NCI-H1930 (cell line): ENCODE data around the gene COX6B1.
"Not testable (repeated sequence)": the region's sequence is repeated elsewhere in the genome, so short reads cannot be mapped to it uniquely, and the experiment has no call there.

ENCODE experiments used
- DNase-seq, 2 experiments: peaks; one replicate each; lab custom pipeline; 2025; lab: John Stamatoyannopoulos, UW

Gene COX6B1

GRCh38 chr19:35648017-35648961, at the start of gene COX6B1:
Gene COX6B1 (plus strand): TSS chr19:35648323. CDS start chr19:35651244, 2,921 bp downstream.
- peak; percentile 98 to 99 for DNase-seq

DNA sequence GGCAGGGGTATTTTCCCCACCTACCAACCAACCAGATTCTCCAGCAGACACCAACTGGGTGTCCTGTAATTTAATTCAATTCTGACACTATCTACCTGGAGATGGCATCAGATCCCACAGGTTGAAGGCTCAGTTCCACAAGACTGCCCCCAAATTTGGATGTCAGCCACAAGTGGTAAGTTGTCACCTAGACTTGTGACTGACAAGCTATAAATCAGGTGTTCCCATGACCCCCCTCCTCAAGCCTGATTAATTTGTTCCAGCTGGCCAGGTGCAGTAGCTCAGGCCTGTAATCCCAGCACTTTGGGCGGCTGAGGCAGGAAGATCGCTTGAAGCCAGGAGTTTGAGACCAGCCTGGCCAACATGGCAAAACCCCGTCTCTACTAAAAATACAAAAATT, 46.2 kb upstream of the COX6B1 start:
- DNase-seq, result no peak

- DNase-seq, result not testable (repeated sequence)
Observed at GRCh38 chr19:35604436-35604835, 43.7 kb upstream of the COX6B1 start.

DNA sequence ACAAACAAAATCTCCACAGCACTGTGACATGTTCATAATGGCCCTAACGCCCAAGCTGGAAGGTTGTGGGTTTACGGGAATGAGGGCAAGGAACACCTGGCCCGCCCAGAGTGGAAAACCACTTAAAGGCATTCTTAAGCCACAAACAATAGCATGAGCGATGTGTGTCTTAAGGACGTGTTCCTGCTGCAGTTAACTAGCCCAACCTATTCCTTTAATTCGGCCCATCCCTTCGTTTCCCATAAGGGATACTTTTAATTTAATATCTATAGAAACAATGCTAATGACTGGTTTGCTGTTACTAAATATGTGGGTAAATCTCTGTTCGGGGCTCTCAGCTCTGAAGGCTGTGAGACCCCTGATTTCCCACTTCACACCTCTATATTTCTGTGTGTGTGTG, 41.0 kb upstream of the COX6B1 start:
- DNase-seq, result not testable (repeated sequence)

DNA sequence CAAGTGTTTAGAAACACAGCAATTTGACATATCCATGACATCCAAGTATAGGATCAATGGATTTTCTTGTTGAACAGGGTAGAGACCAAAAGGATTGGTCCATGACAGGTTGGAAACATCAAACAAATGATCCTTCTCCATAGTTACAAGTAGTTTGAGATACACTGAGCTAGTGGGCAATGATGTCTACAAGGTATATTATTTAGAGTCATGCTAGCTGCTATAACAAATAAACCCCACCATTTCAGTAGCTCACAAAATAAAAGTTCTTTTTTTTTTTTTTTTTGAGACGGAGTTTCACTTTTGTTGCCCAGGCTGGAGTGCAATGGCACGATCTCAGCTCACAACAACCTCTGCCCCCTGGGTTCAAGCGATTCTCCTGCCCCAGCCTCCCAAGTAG, 40.5 kb upstream of the COX6B1 start:
- DNase-seq, result no peak

- no peak for DNase-seq
Observed at GRCh38 chr19:35608251-35608650, 39.9 kb upstream of the COX6B1 start.

DNA sequence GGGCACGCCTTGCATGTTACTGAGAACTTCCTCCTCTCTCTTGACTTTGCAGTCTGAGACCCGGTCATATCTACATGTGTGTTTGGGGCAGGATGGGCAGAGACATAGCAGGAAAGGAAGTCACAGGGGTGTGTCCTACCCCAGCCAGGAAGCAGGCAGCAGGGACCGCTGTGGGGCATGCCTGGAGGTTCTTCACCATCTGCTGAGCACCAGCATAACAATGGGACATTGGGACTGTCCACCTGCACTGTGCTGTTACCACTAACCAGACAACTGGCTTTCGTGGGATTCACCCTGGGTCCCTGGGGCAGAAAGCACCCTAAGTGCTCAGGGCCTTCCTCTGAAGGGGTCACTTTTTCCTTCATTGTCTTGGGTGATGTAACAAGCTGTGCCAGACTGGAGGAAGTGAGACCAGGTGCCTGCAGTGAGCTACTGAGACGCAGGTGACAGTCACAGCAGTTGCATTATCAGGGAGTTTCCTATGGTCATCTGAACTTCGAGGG, 38.2 kb upstream of the COX6B1 start:
- no peak for DNase-seq

DNA sequence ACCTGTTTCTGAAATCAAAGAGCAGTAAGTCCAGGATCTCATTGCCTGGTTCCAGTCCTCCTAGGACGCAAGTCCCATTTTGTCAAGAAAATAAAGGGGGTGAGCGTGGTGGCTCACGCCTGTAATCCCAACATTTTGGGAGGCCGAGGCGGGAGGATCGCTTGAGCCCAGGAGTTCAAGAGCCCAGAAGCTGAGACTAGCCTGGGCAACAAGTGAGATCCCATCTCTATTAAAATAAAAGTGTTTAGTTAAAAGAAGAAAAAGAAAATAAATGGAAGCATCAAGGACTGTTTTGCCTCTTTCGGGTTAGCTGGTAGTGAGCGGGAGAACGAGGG, 35.9 kb upstream of the COX6B1 start:
- no peak for DNase-seq

DNA sequence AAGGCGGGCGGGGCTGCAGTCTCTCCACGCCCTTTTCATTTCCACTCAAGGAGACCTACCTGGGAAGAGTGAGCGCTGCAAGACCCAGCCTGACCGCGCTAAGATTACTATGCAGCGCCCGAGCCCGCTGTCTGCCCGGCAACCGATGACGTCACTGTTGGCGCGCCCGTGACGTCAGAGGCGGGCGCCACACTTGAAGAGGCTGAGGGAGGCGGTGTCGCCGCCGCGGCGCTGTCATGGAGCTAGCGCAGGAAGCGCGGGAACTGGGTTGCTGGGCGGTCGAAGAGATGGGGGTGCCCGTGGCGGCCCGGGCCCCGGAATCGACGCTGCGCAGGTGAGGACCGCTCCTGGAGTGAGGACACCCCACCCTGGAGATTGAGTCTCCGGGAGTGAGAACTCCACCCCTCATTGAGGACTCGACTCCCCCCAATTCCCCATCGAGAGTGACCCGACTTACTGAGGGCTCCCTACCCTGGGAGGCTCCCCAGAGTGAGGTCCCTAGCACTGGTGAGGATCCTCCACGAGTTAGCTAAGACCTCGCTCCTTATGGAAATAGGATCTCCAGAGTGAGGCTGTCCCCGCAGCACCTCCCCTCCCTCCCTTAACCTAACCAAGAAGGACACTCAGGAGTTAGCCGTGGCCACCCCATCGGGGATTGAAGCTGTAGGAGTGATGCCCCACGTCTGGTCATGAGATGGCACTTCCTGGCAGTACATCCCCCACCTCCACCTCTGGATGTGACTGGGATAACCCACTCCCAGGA, 35.4 kb upstream of the COX6B1 start, which contains the start of gene HAUS5:
Gene HAUS5 (plus strand): TSS at position 177 of the 763 bp plus-strand sequence. CDS start 60 bp downstream, at position 237.
- peak; percentile 88 to 97 for DNase-seq

DNA sequence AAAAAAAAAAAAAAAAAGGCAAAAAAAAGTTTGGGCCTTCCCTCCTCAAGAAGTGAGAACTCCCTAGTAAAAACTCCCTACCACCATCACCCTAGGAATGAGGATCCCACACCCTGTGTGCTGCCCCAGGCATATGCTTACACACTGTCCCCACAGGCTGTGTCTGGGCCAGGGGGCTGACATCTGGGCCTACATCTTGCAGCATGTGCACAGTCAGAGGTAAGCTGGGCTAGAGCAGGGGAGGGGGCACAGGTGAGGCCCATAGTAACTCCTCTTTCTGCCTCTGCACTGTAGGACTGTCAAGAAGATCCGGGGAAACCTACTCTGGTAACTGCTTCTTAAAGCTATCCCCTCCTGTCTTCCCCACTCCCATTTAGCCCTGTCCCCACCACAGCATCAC, 34.5 kb upstream of the COX6B1 start:
- no peak for DNase-seq

- no peak for DNase-seq
Observed at GRCh38 chr19:35615036-35615435, 33.1 kb upstream of the COX6B1 start.

GRCh38 chr19:35618857-35619256, 29.3 kb upstream of the COX6B1 start:
- no peak for DNase-seq

DNA sequence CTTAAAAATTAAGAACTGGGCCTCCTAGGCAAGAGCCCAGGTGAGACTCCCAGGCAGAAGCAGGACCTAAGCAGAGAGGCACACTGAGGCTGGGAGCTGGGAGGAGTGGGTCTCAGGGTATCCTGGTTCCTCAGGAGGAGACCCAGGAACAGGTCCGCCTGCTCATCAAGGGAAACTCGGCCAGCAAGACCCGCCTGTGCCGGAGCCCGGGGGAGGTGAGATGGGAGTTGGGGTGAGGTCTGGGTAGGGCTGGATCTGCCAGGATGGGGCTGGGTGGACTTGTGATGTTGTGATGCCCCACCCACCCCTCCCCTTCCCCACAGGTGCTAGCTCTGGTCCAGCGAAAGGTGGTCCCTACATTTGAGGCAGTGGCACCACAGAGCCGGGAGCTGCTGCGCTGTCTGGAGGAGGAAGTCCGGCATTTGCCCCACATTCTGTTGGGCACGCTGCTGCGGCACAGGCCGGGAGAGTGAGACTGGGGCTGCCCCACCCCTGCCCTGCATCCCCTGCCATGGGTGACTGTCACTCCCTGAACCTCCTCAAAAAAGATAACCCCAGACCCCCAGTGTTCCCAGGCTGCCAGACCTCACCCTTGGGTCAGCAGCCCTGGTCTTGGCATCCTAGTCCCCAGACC, 28.7 kb upstream of the COX6B1 start:
- no peak for DNase-seq

DNA sequence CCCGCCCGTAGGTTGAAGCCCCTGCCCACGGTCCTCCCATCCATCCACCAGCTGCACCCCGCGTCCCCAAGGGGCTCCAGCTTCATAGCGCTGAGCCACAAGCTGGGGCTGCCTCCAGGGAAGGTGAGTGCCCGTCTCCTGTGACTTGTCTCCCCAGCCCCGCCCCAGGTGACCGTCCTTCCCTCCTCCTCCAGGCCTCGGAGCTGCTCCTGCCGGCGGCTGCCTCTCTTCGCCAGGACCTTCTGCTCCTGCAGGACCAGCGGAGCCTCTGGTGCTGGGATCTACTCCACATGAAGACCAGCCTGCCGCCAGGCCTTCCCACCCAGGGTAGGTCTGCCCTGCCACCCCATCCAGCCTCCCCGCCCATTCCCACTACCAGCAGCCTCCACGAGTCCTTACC, 28.1 kb upstream of the COX6B1 start:
- no peak for DNase-seq

- DNase-seq, result no peak
Observed at GRCh38 chr19:35621708-35622107, 26.4 kb upstream of the COX6B1 start.

DNA sequence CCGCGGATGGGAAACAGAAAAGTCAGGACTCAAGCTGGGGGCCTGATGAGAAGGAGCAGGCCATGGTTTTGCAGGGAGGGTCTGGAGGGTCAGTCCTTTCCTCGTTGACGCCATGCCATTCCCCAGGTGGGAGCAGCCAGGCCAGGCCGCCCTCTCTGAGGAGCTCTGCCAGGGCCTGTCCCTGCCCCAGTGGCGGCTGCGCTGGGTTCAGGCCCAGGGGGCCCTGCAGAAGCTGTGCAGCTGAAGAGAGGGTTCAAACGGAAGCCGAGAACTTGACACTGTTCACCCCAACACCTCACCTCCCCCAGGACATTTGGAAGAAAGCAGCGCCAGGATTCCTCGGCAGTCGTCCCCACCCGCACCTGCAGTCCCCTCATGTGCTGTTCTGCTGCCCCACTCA, 25.4 kb upstream of the COX6B1 start:
- DNase-seq, result no peak

DNA sequence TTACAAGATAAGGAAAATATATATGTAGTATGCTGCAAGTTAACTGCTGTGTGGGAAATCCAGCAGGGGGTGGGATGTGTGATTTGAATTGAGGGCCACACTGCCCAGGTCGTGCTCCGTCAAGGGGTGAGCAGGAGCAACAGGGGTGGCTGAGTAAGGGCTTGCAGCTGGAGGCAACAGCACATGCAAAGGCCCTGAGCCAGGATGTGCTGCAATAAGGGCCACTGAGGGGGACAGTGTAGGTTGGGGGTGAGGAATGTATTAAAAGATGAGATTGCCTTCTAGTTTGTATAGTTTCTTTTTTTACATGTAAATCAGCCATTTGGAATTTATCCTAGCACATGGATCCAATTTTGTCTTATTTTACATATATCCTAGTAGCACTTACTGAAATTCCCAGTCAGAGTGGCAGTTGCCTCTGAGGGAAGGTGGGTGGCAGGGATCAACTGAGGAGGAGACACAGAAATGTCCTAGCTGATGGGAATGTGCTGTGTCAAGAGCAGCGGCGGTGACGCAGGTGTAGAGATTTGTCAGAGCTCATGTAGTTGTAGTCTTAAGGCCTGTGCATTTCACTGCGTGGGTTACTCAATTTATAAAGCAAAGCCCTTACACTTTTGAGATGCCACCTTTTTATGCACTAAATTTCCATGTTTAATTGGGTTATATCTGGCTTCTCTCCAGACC, 24.7 kb upstream of the COX6B1 start:
- DNase-seq, result no peak

- DNase-seq, result no peak
Observed at GRCh38 chr19:35628264-35628564, 19.9 kb upstream of the COX6B1 start.

GRCh38 chr19:35628565-35629331, 19.4 kb upstream of the COX6B1 start, which contains the start of gene RBM42:
Gene RBM42 (plus strand): TSS chr19:35629036. CDS start chr19:35629154, 118 bp downstream.
- peak; percentile 99 for DNase-seq

DNA sequence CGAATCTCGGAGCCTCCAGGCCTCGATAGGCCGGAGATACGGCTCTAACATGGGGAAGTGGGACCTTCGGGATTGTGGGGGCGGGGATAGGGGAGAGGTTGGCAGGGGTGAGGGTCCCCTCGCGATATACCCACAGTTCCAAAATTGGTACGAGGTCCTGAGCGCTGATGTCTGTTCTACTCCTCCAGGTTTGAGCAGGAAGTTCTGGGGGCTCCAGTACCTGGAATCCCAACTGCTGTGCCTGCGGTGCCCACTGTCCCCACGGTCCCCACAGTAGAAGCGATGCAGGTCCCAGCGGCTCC, 18.8 kb upstream of the COX6B1 start:
- no peak for DNase-seq

GRCh38 chr19:35633727-35634440, 14.2 kb upstream of the COX6B1 start:
- DNase-seq, result no peak
